ENCODE measurements around the gene PTPDC1.

PTPDC1 gene

GRCh38 chr9:94135222-94135621, 51.0 kb downstream of the PTPDC1 start:
- Histone ChIP-seq H3K36me3 (ENCODE audit: insufficient read depth, low read length) (no peaks in the 10 kb centered on the region), H3K9ac (ENCODE audit: low read depth, low read length, poor library complexity, severe bottlenecking) (no peak overlapping the region), H3K4me1 (ENCODE audit: insufficient read depth, low read length, poor library complexity, severe bottlenecking) (no peaks in the 10 kb centered on the region), H3F3A (ENCODE audit: low read depth) (no peaks in the 10 kb centered on the region), H3K9me2 (replicated peaks; ENCODE audit: low read depth, low read length) (no peaks in the 10 kb centered on the region), H2AFZ (ENCODE audit: low read length) (no peak overlapping the region), H3K9me3 (ENCODE audit: insufficient read depth, low read depth, low read length) (peaks cover 2% of the 10 kb centered on the region; the same call in 1 of the 2 replicates), H3K4me2 (ENCODE audit: low read depth, low read length, poor library complexity, severe bottlenecking) (no peak overlapping the region), H3K27me3 (ENCODE audit: insufficient read depth, low read length, poor library complexity, severe bottlenecking) (no peaks in the 10 kb centered on the region), H3K79me2 (ENCODE audit: insufficient read depth, low read length) (no peaks in the 10 kb centered on the region), H3K4me3 (ENCODE audit: low read length, poor library complexity, severe bottlenecking) (no peak overlapping the region), H4K20me1 (ENCODE audit: insufficient read depth, low read length, poor library complexity, severe bottlenecking) (no peaks in the 10 kb centered on the region)
- TF ChIP-seq EZH2phosphoT487 (IDR thresholded peaks at IDR 0.05; ENCODE audit: borderline replicate concordance), result no peak
- TF ChIP-seq CTCF (conservative IDR thresholded peaks at IDR 0.05; ENCODE audit: low read length), result no peak

- Histone ChIP-seq H3F3A (ENCODE audit: low read depth) (no peaks in the 10 kb centered on the region), H2AFZ (ENCODE audit: low read length) (no peak overlapping the region; the same call in 1 of the 2 replicates), H4K20me1 (ENCODE audit: insufficient read depth, low read length, poor library complexity, severe bottlenecking) (no peaks in the 10 kb centered on the region), H3K9ac (ENCODE audit: low read depth, low read length, poor library complexity, severe bottlenecking) (no peak overlapping the region), H3K79me2 (ENCODE audit: insufficient read depth, low read length) (no peaks in the 10 kb centered on the region), H3K9me3 (ENCODE audit: insufficient read depth, low read depth, low read length) (no peaks in the 10 kb centered on the region), H3K4me1 (ENCODE audit: insufficient read depth, low read length, poor library complexity, severe bottlenecking) (no peaks in the 10 kb centered on the region), H3K4me2 (ENCODE audit: low read depth, low read length, poor library complexity, severe bottlenecking) (no peak overlapping the region), H3K9me2 (replicated peaks; ENCODE audit: low read depth, low read length) (no peaks in the 10 kb centered on the region), H3K4me3 (ENCODE audit: low read length, poor library complexity, severe bottlenecking) (no peak overlapping the region), H3K27me3 (ENCODE audit: insufficient read depth, low read length, poor library complexity, severe bottlenecking) (no peaks in the 10 kb centered on the region), H3K36me3 (ENCODE audit: insufficient read depth, low read length) (no peaks in the 10 kb centered on the region)
- no peak for TF ChIP-seq EZH2phosphoT487 (IDR thresholded peaks at IDR 0.05; ENCODE audit: borderline replicate concordance)
- no peak for TF ChIP-seq CTCF (conservative IDR thresholded peaks at IDR 0.05; ENCODE audit: low read length)
Measured at GRCh38 chr9:94139672-94140417, 55.6 kb downstream of the PTPDC1 start.

- Histone ChIP-seq H3K9me3 (ENCODE audit: insufficient read depth, low read depth, low read length) (no peaks in the 10 kb centered on the region), H2AFZ (ENCODE audit: low read length) (no peak overlapping the region; the same call in 1 of the 2 replicates), H3K36me3 (ENCODE audit: insufficient read depth, low read length) (no peaks in the 10 kb centered on the region), H3K9ac (ENCODE audit: low read depth, low read length, poor library complexity, severe bottlenecking) (no peak overlapping the region), H3K4me1 (ENCODE audit: insufficient read depth, low read length, poor library complexity, severe bottlenecking) (no peaks in the 10 kb centered on the region), H3K9me2 (replicated peaks; ENCODE audit: low read depth, low read length) (no peaks in the 10 kb centered on the region), H3F3A (ENCODE audit: low read depth) (no peaks in the 10 kb centered on the region), H4K20me1 (ENCODE audit: insufficient read depth, low read length, poor library complexity, severe bottlenecking) (no peaks in the 10 kb centered on the region), H3K4me2 (ENCODE audit: low read depth, low read length, poor library complexity, severe bottlenecking) (no peak overlapping the region), H3K4me3 (ENCODE audit: low read length, poor library complexity, severe bottlenecking) (no peak overlapping the region), H3K27me3 (ENCODE audit: insufficient read depth, low read length, poor library complexity, severe bottlenecking) (no peaks in the 10 kb centered on the region), H3K79me2 (ENCODE audit: insufficient read depth, low read length) (no peaks in the 10 kb centered on the region)
- TF ChIP-seq CTCF (conservative IDR thresholded peaks at IDR 0.05; ENCODE audit: low read length) (no peak), EZH2phosphoT487 (IDR thresholded peaks at IDR 0.05; ENCODE audit: borderline replicate concordance) (no peak)
Measured at GRCh38 chr9:94140418-94140780, 56.1 kb downstream of the PTPDC1 start.

Measured in Loucy (cell line).